Retina (tissue), 1 donor: ENCODE results near the gene C1orf174.

Experiments
- DNase-seq: peaks from one replicate; pipeline ENCODE4 v3.0.0-alpha.2; 2016

Gene C1orf174

DNA sequence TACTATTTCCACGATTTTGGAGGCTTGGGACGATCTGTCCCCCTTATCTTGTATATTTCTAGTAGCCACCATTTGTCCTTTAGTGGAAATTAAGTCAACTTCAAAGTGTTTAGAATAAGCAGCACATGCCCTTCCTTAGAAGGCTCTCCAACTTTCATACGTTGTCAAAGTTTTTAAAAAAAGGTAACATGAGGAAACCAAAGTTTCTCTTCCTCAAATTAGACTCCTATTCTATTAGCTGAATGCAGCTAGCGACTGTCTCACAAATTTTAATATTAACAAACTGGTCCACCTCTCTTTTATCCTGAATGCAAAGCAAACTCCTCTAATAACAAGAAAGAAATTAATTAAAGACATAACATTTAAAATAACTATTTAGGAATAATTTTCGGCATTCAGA, 6.9 kb downstream of the C1orf174 start:
- DNase-seq, result no peak

DNA sequence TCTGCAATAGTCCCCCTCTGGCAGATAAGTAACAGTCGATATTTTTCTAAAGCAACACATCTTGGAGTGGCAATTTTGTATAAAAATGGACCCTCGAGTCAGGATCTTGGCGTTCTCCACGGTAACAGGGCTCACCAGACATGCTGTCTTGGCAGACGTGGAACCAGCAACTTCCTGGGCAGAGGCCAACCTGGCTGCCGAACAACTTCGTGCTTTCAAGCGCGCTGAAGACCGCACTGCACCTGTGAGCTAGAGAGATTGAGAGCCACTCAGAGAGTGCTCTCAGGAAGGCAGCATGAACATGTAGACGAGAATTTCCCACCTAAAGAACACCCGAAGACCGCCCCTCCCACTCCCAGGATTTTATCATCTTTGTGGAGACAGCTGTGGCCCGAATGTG, 7.3 kb downstream of the C1orf174 start:
- DNase-seq, result no peak

DNA sequence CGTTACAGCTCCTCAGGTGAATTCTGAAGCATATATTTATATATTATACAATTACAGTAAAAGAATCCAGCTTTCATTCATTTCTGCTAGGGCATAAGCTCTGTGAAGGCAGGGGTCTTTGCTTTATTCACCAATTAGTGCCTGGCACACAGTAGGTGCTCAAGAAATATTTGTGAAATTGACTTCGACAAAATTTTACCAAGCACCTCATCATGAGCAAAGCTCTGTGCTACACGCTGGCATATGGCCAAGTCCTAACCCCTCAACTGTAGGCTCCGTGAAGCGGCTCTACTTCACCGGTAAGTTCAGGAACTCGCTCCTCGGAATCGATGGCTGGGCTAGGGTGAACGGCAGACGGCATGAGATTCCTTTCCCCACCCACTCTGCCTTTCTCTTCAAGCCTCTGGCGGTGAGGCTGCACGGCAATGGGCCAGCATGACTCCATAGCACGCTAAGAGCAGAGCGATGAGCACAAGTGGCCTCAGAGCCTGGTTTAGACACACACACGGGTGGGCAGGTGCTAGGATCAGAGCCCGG, 8.7 kb downstream of the C1orf174 start:
- no peak for DNase-seq

DNA sequence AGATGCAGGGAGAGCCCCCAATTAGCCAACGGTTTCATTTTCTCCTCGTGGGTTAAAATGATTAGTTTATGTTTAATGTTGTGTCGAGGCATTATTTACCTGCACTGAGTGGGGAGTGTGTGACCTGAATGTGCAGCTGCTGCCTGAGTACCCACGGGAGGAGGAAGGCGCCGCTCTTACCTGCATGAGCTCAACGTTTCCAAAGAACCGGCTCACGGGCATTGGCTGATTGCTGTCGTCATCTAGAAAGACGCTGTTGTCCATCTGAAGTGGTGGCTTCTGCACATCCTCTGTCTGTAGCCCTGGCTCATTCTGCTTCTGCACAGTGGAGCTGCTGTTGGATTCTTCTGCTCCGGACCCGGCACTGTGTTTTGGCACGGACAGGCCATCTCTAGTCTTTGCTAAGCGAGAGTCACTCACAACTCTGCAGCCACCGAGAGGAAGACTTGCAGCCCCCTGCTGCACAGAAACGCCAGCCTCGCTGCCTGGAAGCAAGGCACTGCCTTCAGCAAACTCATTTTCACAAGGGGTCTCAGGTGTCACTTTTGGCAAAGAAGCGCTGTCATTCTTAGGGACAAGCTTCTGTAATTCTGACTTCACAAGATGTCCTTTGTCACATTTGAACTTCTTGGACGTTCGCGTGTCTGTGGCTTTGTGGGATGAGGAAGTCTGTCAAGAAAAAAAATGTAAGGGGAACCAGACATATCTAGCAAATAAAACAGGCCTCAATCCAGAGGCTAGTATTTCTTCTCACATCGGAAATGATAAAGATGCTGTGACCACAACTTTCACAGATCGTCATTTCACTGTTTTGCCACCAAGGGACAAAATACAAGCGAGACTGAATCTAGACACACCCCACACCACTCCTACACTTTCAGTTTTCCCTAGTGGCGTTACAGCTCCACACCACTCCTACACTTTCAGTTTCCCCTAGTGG, 9.4 kb downstream of the C1orf174 start:
- no peak for DNase-seq

DNA sequence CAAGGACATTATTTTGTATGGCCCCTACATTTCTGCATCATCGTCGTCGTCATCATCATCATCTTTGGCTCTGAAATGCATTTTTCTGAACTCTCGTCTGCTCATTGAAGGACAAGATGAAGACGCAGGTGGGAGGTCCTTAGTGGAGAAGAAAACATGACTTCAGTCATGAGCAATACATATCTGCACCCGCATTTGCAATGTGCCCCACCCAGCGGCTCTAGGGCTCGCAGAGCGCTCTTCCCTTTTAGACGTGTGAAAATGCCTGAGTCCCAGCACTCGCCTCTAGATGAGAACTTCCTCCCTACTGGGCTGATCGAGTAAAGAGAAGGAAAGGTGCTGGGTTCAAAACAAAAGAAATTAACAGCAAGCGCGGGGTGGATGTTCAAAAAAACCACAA, 10.1 kb downstream of the C1orf174 start:
- no peak for DNase-seq

DNA sequence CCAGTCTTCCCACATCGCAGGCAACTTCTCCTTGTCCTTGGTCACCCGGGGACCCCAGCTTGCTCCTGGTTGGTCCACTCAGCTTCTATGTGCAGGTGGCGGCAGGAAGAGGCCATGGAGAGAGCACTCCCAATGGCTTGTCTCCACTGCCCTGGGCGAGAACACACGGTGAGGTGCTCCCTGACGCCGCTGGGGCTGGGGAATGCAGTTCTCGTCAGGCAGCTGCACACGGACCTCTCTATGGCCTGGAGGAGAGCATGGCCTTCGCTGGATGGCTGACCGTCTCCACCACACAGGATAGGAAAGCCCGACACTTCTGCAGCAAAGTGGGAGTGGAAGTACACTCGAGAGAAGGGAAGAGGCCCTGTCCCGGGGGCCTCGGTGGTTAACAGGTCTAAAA, 11.8 kb downstream of the C1orf174 start:
- DNase-seq, result no peak

DNA sequence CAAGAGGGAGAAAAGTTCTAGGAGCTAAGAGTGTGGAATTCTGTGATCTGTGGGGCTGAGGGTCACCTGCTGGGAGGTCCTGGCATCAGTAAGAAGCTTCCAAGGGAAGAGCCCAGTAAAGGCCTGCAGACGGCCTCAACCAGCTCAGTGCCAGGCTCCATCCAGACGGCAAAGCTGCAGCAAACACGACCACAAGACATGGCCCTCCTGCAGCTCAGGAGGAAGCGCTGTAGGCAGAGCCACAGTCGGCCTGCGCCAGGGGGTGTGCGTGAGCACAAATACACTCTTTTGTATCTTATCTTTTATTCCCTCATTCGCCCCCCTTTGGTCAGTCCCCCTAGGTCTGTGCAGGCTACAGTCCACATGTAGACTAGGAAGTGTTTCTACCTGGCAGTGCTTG, 13.4 kb downstream of the C1orf174 start:
- no peak for DNase-seq

DNA sequence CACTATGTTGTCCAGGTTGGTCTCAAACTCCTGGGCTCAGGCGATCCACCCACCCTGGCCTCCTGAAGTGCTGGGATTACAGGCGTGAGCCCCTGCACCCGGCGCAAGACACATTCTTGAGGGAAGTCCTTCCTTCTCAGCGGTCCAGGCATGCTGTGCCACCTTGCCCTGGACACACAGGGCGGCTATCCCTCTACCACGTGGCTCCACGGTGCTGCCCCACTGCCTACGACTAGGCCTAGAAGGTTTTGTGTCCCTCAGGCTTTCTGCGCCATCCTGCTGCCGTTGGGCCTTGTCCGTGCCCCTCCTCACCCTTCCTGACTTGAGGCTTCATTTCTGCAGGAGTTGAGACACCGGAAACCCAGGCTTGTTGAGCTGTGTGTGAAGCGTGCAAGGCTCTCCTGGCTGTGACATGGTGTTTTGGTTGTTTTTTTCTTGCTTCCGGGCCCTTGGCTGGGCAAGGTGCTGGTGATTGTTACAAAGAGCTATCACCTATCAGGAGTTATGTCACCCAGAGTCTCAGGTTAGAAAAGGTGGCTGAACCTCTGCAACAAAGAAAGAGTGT, 13.9 kb downstream of the C1orf174 start:
- DNase-seq, result no peak

DNA sequence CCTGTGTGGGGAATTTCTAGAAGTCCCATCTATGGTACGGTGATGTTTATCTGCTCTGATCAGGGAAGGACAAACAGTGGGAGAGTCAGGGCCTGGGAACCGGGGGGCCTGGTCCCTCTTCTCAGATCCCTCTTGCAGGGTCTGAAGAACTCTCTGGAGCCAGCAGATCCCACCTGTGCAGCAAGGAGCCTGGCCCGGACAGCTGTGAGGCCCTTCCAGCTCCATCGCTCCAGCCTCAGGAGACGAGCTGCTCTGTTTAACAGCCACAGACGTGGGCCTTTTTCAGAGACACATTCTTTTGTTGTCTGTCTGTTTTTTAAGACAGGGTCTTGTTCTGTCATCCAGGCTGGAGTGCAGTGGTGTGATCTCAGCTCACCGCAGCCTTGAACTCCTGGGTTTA, 14.5 kb downstream of the C1orf174 start:
- DNase-seq, result no peak

DNA sequence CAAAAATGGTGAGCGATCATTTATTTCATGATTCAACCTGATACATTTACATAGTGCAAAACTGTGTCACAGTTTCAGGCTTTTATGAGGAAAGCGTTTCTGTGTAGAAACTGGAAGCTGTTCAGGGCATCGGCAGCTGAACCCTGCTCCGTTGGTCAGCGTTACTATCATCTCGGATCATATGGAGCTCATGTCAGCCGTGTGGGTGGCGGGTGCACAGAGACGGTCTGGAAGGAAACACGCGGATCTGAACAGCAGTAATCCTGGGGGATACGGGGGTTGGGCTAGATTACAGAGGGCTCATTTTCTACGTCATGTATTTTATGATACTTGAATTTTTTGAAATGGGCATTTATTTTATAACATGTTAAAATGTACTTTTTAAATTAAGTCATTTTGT, 15.1 kb downstream of the C1orf174 start:
- DNase-seq, result no peak

DNA sequence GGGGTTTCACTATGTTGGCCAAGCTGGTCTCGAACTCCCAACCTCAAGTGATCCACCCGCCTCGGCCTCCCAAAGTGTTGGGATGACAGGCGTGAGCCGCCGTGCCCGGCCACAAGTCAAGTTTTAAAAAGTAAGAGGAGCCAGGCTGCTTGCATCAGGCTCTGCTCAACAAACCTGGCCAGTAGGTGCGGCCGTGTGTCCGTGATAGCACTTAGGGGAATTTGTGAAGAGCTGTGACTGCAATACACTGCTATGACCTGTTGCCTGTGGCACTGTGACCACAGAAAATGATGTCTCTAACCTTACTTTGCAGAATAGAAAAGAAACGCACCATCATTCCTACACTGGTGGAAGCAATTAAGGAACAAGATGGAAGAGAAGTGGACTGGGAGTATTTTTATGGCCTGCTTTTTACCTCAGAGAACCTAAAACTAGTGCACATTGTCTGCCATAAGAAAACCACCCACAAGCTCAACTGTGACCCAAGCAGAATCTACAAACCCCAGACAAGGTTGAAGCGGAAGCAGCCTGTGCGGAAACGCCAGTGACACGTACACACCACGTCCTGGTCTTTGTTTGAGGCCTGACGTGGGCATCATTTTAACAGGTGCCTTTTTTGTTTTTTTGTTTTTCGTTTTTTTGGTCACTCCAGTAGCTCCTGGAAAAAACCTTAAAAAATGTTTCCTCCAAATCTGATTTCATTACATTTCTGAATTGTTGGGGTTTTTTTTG, 16.7 kb downstream of the C1orf174 start:
- no peak for DNase-seq

DNA sequence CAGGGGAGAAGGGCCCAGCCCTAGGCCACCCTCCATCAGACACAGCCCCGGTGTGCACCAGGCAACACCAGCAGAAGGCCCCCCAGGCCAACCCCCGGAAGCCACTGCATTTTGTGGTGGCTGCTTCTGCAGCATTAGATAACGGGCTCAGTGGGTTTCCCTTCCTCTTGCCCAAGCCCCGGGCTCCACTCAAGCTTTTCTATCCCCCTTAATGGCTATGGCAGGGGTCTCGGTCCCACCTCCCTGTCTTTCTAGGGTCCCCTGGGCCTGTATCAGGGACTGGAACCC, 18.9 kb downstream of the C1orf174 start:
- DNase-seq, result no peak

DNA sequence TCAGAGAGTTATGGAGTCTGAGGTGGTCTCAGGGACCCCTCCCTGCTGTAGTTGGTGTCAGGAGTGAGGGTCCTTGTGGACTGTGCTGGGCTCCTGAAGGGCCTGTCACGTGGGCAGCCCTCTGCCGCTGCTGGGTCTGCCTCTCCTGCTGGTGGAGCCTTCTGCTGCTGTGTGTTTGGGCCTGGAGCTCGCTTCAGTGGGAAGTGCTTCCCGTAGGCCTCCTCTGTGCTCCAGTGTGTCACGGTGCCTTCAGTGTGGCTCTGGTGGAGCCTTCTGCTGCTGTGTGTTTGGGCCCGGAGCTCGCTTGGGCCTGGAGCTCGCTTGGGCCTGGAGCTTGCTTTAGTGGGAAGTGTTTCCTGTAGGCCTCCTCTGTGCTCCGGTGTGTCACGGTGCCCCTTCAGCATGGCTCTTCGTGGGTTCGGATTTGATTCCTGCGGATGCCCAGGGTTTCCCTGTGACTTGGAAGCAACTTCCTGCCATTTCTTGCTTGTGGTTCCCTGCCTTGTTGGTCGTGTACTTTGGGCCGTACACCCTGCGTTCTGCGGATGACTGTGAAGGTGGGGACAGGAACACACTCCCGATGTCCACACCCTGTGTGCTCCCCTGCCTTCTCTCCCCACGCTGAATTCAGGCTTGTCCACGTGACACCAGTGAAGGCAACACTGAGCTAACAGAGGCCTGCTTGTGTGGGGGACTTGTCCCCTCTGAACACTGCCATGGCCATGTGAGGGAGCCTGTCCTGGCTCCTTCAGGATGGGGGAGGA, 19.5 kb downstream of the C1orf174 start:
- DNase-seq, result no peak

DNA sequence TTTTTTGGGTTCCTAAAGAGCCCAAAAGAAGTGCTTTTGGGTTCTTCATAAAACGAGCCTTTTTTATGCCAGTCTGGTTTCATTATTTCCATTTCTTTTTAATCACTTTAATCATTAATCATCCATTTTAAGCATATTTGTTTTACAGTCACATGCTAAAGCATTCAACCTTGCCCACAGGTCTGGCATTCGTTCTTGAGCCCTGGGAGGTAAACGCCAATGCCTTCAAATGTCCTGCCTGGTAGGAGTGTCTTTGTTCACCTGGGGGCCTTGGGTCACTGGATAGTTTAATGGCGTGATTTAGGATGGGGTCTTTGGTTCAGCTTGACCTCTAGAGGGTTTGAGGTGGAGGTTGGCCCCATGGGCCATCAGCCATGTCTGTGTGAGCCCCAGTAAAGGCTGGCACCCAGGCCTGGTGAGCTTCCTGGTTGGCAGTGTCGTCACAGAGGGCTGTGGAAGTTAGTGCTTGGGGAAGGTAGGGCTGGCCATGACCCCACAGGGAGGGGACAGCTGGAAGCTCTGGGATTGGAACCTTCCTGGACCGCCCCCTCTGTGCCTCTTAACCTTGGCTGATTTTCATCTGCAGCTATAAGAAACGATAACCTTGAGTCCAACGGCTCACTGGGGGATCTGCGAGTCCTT, 20.2 kb downstream of the C1orf174 start:
- DNase-seq, result no peak

DNA sequence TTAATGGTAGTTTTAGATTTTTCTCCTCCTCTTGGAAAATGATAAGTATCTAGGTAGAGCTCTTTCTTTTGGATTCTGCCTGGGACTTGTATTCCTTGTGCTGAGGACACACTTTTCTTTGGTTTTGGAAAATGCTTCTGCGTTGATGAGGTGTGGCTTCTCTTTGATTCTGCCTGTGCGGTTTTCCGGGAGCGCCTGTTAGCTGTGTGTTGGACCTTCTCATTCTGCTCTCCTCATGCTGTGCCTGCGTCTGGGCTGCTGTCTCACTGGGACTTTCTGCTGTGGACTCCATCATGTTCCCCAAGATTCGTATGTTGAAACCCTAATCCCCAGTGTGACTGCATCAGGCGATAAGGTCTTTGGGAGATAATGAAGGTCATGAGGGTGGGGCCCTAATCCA, 21.0 kb downstream of the C1orf174 start:
- DNase-seq, result no peak

DNA sequence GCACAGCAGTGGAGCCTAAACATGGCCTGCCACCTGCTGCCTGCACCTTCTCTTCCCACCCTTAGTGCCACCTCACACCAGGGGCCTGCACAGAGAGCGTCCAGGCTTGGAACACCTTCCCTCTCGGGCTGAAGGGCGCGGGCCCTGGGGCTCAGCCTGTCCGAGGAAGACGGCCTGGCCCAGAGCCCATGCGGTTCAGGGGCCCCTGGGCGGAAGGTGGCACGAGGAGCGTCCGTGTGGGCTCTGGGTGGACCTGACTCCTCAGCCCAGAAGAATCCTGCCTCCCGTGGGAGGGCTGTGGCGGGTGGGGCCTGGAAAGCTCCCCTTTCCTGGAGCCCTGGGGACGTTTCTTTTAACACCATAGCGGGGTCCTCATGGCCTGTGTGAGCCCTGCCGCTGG, 23.4 kb downstream of the C1orf174 start:
- no peak for DNase-seq

DNA sequence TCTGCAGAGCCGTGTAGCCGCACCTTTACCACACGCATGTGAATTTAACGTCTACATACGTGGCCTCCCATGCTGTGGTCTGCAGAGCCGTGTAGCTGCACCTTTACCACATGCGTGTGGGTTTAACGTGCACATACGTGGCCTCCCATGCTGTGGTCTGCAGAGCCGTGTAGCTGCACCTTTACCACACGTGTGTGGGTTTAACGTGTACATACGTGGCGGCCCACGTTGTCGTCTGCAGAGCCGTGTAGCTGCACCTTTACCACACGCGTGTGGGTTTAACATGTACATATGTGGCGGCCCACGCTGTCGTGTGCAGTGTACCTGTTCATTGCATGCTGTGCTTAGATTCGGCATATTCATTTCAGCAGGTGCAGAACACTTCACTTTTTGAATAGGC, 25.3 kb downstream of the C1orf174 start:
- no peak for DNase-seq

DNA sequence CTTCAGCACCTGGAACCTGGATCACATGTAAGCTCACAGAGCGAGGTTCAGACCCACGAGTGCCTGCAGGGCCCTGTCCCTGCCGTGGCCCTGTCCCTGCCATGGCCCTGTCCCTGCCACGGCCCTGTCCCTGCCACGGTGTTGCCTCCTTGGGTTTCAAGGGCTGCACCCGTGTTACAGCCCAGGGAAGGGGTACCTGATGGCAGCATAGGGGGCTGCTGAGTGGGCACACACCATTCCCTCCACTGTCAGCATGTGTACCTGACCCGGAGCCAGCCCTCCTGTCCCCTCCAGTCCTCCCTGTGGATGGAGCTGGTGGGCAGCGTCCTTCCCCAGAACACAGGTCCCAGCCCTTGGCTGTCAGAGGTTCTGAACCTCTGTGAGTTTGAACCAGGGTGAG, 27.5 kb downstream of the C1orf174 start:
- no peak for DNase-seq

DNA sequence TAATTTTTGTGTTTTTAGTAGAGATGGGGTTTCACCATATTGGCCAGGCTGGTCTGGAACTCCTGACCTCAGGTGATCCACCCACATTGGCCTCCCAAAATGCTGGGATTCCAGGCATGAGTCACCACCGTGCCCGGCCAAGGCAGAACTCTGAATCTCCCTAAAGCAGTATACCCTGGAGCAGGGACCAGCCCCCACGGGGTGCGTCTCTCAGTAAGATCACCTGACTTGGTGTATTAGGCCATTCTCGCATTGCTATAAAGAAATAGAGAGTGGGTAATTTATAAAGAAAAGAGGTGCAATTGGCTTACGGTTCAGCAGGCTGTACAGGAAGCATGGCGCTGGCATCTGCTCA, 28.6 kb downstream of the C1orf174 start:
- no peak for DNase-seq

DNA sequence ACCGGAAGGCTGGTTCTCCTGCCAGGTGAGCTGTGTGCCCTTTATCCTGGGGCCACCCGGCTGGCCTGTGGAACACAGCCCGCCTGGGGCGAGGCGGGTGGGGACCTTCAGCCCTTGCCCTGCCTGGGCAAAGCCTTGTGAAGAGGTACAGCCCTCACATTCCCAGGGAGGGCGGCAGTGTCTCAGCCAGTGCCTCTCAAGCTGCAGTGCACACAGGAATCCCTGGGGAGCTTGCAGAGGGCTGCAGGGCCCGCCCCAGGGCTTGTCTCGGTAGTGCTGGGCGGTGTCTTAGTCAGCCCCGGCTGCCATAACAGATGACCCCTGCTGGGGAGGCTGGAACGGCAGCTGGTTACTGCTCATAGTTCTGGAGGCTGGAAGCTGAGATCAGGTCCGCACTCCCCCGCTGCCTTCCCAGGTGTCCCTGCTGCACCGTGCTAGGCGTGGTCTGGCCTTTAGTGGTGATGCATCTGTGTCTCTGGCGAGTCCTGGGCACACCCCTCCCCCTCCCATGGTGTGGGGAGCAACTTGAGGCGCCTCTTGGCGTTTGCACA, 30.2 kb downstream of the C1orf174 start:
- peak; percentile 42 for DNase-seq

DNA sequence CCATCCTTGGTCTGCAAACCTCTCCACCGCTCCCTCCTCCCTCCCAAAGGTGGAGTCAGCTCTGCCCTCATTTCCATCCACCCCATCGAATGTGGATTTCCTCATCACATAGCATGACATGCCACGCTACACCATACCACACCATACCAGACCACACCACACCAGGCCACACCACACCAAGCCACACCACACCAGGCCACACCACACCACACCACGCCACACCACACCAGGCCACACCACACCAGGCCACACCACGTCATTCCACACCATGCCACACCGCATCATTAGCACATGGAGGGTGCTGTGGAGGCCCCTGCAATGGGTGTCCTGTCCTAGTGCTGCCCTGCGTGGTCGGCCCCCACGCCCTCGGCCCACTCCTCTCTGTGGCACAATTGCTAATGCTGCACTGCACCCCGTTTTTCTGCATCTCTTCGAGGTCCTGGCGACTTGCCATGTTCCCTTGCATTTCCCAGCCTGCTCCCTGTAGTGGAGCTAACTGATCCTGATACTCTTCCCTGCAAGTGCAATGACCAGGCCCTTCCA, 31.5 kb downstream of the C1orf174 start:
- DNase-seq, result no peak

DNA sequence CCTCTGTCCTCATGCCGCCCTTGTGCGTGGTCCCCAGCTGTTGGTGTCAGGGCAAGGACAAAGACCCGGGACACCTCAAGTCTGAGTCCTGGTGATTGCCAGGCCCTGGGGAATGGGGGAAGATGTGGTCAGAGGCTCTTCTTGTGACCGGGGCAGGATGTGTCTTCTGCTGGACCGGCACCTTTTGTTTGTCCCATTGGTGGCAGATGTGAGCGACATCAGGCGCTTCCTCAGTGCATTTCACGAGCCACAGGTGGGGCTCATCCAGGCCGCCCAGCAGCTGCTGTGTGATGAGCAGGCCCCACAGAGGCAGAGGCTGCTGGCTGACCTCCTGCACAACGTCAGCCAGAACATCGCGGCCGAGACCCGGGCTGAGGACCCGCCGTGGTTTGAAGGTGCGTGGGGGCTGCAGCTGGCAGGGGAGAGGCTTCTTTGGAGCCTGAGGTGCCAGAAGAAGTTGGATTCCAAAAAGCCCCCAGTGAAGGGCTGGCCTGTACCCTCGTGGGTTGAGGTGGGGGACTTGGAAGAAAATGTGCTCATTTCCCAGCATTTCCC, 34.4 kb downstream of the C1orf174 start:
- DNase-seq, result no peak
